ENCODE data around the gene NPAS3. TPM values are rescaled to one million over a fixed set of nuclear protein-coding genes. Genes with fewer than 3 reads are reported as not detected.

The NPAS3 gene
- total and polyA plus RNA-seq, 2 of the 8 experiments (the other 6 are each of a cell fraction or from before 2014, with no cell fraction given), result 0.11 to 0.60 TPM

- TF ChIP-seq CHD7 (IDR thresholded peaks at IDR 0.05; ENCODE audit: insufficient replicate concordance, low read length) (no peak), E2F6 (IDR thresholded peaks at IDR 0.05) (no peak), BCL11A (IDR thresholded peaks at IDR 0.05; ENCODE audit: low read depth in 2 of 2, low read length in 2 of 2) (no peak), CEBPB (IDR thresholded peaks at IDR 0.05; ENCODE audit: low read depth, low read length) (no peak)
Measured at GRCh38 chr14:33685698-33686097, 747.0 kb downstream of the NPAS3 start (continued).

Measured in H1 (cell line).